DMS53 (cell line): ENCODE measurements around the gene INTS14.

Experiments
- DNase-seq: peaks from one replicate; lab custom pipeline; 2025; lab: John Stamatoyannopoulos, UW

The INTS14 gene

DNA sequence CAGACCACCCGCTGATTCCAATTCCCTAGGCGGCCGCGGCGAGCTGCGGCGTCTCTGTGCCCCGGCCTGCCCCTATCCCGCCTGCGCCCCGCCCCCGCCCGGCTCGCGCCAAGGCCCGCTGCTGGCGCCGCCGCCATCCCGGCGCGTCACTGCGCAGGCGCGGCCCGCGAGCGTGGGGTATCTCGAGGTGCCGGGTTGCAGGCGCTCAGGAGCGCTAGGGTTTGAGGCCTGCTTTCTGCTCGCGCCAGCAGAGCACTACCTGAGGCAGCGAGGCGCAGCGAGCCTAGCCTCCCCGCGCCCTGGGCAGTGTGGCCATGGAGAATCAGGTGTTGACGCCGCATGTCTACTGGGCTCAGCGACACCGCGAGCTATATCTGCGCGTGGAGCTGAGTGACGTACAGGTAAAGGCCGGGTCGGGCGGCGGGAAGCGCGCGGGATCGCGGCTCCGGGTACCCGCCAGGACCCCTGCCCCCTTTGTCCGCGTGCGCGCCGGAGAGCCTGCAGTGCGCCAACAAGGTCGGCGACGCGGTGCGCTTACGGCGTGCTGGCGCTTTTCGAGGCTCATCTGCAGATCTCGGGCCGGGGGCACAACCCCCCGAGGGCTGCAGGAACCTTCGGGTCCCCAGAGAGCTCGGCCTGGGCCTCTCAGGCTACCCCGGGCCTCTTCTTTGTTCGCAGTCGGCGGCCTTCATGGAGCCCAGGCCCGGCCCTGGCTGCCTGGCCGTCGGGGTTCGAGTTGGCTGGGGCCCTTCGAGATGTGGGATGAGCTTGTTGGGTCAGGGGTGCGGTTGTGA, 80.4 kb downstream of the INTS14 start, which contains the start of gene HACD3:
Gene HACD3 (plus strand): TSS at position 146 of the 794 bp plus-strand sequence. CDS start 169 bp downstream, at position 315.
- DNase-seq, result peak; percentile 90

DNA sequence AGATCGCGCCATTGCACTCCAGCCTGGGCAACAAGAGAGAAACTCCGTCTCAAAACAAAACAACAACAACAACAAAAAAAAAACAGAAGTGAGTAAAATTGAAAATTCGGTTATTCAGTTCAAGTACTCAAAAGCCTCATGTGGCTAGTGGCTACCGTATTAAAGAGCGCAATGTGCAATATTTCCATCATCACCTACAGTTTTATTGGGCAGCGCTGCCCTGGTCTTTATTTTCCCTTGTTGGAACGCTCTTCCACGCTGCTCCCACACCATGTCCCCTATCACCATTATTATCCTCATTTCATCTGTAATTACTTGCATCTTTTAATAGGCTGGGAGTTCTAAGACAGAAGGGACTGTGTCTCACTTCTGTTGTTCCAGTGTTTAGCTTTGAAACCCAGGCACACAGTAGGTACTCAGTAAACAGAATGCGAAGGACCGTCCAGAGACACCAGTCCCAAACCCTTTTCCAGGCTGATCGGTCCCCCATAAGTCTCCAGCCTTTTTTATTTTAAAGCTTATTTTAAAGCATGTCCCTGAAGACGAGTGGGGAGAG, 81.1 kb downstream of the INTS14 start:
- peak; percentile 42 for DNase-seq
